NCI-H187 treated with DMSO at 0.1 percent for 48 hours (cell line): ENCODE results near the gene FGF5.
"Not testable (repeated sequence)": the region's sequence is repeated elsewhere in the genome, so short reads cannot be mapped to it uniquely, and the experiment has no call there.

ENCODE experiments used
- DNase-seq: peaks from one replicate; lab custom pipeline; 2025; lab: John Stamatoyannopoulos, UW

Gene FGF5

GRCh38 chr4:80254114-80254513, 12.3 kb upstream of the FGF5 start:
- no peak for DNase-seq

GRCh38 chr4:80255329-80256095, 11.0 kb upstream of the FGF5 start:
- DNase-seq: no peak

GRCh38 chr4:80257851-80258250, 8.6 kb upstream of the FGF5 start:
- DNase-seq: no peak

- DNase-seq: no peak
Measured at GRCh38 chr4:80259012-80259411, 7.5 kb upstream of the FGF5 start.

- no peak for DNase-seq
Measured at GRCh38 chr4:80259817-80260216, 6.6 kb upstream of the FGF5 start.

- DNase-seq: no peak
Measured at GRCh38 chr4:80261989-80262600, 4.4 kb upstream of the FGF5 start.

- no peak for DNase-seq
Measured at GRCh38 chr4:80263541-80264351, 2.7 kb upstream of the FGF5 start.

- no peak for DNase-seq
Measured at GRCh38 chr4:80264352-80264647, 2.2 kb upstream of the FGF5 start.

- no peak for DNase-seq
Measured at GRCh38 chr4:80264825-80265224, 1.6 kb upstream of the FGF5 start.

- DNase-seq: no peak
Measured at GRCh38 chr4:80265571-80266252, 752 bp upstream of the FGF5 start.

GRCh38 chr4:80266902-80267380, 477 bp downstream of the FGF5 start:
- no peak for DNase-seq

GRCh38 chr4:80268081-80268823, 1.8 kb downstream of the FGF5 start:
- no peak for DNase-seq

GRCh38 chr4:80268936-80269335, 2.5 kb downstream of the FGF5 start:
- DNase-seq: no peak

GRCh38 chr4:80270321-80270720, 3.9 kb downstream of the FGF5 start:
- DNase-seq: no peak

- no peak for DNase-seq
Measured at GRCh38 chr4:80270868-80271267, 4.4 kb downstream of the FGF5 start.

- DNase-seq: no peak
Measured at GRCh38 chr4:80271801-80272200, 5.3 kb downstream of the FGF5 start.

- DNase-seq: no peak
Measured at GRCh38 chr4:80276931-80277330, 10.5 kb downstream of the FGF5 start.

GRCh38 chr4:80279751-80280150, 13.3 kb downstream of the FGF5 start:
- DNase-seq: no peak

- DNase-seq: no peak
Measured at GRCh38 chr4:80286451-80286850, 20.0 kb downstream of the FGF5 start.

GRCh38 chr4:80290665-80291064, 24.2 kb downstream of the FGF5 start:
- DNase-seq: not testable (repeated sequence)

GRCh38 chr4:80294206-80294605, 27.7 kb downstream of the FGF5 start:
- no peak for DNase-seq

- no peak for DNase-seq
Measured at GRCh38 chr4:80295336-80295735, 28.9 kb downstream of the FGF5 start.
